MM.1S (cell line): ENCODE results near the gene LBHD2.

ENCODE experiments used
- DNase-seq: peaks from one replicate; pipeline ENCODE4 v3.0.0-alpha.2; 2015
- H2AFZ ChIP-seq: fragments of 300-600 bp; sonication (generic); 2 replicates; pipeline ENCODE4 v1.6.0; 2016; ENCODE audit warnings: antibody characterized with exemption, low read length
- H3F3A ChIP-seq: fragments of 300-600 bp; sonication (generic); 2 replicates; pipeline ENCODE4 v1.6.1; 2016; ENCODE audit warnings: mild to moderate bottlenecking, antibody characterized with exemption, low read length, moderate library complexity, mixed read lengths; ENCODE audit not compliant: insufficient read depth
- H3K27ac ChIP-seq: fragments of 300-600 bp; sonication (generic); 2 replicates; pipeline ENCODE4 v1.5.1; 2016; ENCODE audit warnings: mild to moderate bottlenecking, low read length
- H3K27me3 ChIP-seq: fragments of 300-600 bp; sonication (generic); replicated peaks from 2 replicates; pipeline ENCODE4 v1.6.0; 2016; ENCODE audit warnings: low read length; ENCODE audit not compliant: insufficient read depth
- H3K36me3 ChIP-seq: fragments of 300-600 bp; sonication (generic); replicated peaks from 2 replicates; pipeline ENCODE4 v1.6.1; 2016; ENCODE audit warnings: mild to moderate bottlenecking, low read length, mixed read lengths; ENCODE audit not compliant: insufficient read depth
- H3K4me1 ChIP-seq: fragments of 300-600 bp; sonication (generic); 2 replicates; pipeline ENCODE4 v1.6.1; 2016; ENCODE audit warnings: low read length, mixed read lengths
- H3K4me2 ChIP-seq: fragments of 300-600 bp; sonication (generic); 2 replicates; pipeline ENCODE4 v1.6.0; 2016; ENCODE audit warnings: low read depth, low read length
- H3K4me3 ChIP-seq: fragments of 300-600 bp; sonication (generic); 2 replicates; pipeline ENCODE4 v1.5.1; 2016; ENCODE audit warnings: low read length, mixed read lengths
- H3K79me2 ChIP-seq: fragments of 300-600 bp; sonication (generic); 2 replicates; pipeline ENCODE4 v1.6.1; 2016; ENCODE audit warnings: mixed run types, low read length, mixed read lengths
- H3K9ac ChIP-seq: fragments of 300-600 bp; sonication (generic); 2 replicates; pipeline ENCODE4 v1.6.1; 2016; ENCODE audit warnings: low read length, mixed read lengths
- H3K9me2 ChIP-seq: fragments of 300-600 bp; sonication (generic); replicated peaks from 2 replicates; pipeline ENCODE4 v1.6.1; 2016; ENCODE audit warnings: mild to moderate bottlenecking, low read length, mixed read lengths; ENCODE audit not compliant: insufficient read depth
- H3K9me3 ChIP-seq: fragments of 300-600 bp; sonication (generic); replicated peaks from 2 replicates; pipeline ENCODE4 v1.6.1; 2016; ENCODE audit warnings: mild to moderate bottlenecking, low read length, mixed read lengths; ENCODE audit not compliant: insufficient read depth
- H4K20me1 ChIP-seq: fragments of 300-600 bp; sonication (generic); 2 replicates; pipeline ENCODE4 v1.6.1; 2016; ENCODE audit warnings: mild to moderate bottlenecking, low read length, moderate library complexity, mixed read lengths; ENCODE audit not compliant: insufficient read depth
- CTCF ChIP-seq: fragments of 300-600 bp; sonication (generic); IDR thresholded peaks from 2 replicates; pipeline ENCODE4 v1.5.1; 2016; ENCODE audit warnings: antibody characterized with exemption, low read length, mixed read lengths
- EZH2 ChIP-seq: fragments of 300-600 bp; sonication (generic); optimal IDR thresholded peaks from 2 replicates; pipeline ENCODE3; 2017; ENCODE audit warnings: low read depth, mild to moderate bottlenecking, antibody characterized with exemption, low read length, mixed read lengths
- EZH2phosphoT487 ChIP-seq: fragments of 300-600 bp; sonication (generic); IDR thresholded peaks from 2 replicates; pipeline ENCODE4 v1.6.1; 2018; ENCODE audit warnings: antibody characterized with exemption, low read length

Gene LBHD2

GRCh38 chr14:103109535-103110441 lies 25.8 kb downstream of the LBHD2 start:
- no peak for DNase-seq
- Histone ChIP-seq H3K4me1 (peaks cover 6% of the 10 kb centered on the region), H3F3A (no peaks in the 10 kb centered on the region), H3K9me2 (no peaks in the 10 kb centered on the region), H3K36me3 (no peaks in the 10 kb centered on the region), H4K20me1 (no peaks in the 10 kb centered on the region), H3K4me2 (no peak overlapping the region), H3K4me3 (no peak overlapping the region), H3K79me2 (no peaks in the 10 kb centered on the region), H3K27ac (no peak overlapping the region), H3K9me3 (no peaks in the 10 kb centered on the region), H2AFZ (no peak overlapping the region), H3K27me3 (no peaks in the 10 kb centered on the region), H3K9ac (no peak overlapping the region)
- TF ChIP-seq EZH2, result no peak
- no peak for TF ChIP-seq EZH2phosphoT487
- no peak for TF ChIP-seq CTCF

GRCh38 chr14:103110681-103111231 lies 26.7 kb downstream of the LBHD2 start:
- H3K4me3 ChIP-seq, result no peak overlapping the region
- H3F3A ChIP-seq, result no peaks in the 10 kb centered on the region
- peak overlapping the region; percentile 27; the same call in 1 of the 2 replicates for H3K27ac ChIP-seq
- H3K4me2 ChIP-seq, result 0 out of 2 replicates have a peak overlapping the region, but pooled peaks have one; percentile 15
- H4K20me1 ChIP-seq, result no peaks in the 10 kb centered on the region
- no peaks in the 10 kb centered on the region for H3K79me2 ChIP-seq
- H3K4me1 ChIP-seq, result peaks cover 6% of the 10 kb centered on the region
- no peaks in the 10 kb centered on the region for H3K9me3 ChIP-seq
- no peaks in the 10 kb centered on the region for H3K9me2 ChIP-seq
- no peak overlapping the region for H2AFZ ChIP-seq
- TF ChIP-seq EZH2phosphoT487 (no peak), CTCF (no peak), EZH2 (no peak)
- DNase-seq, result peak; percentile 38
- no peaks in the 10 kb centered on the region for H3K27me3 ChIP-seq
- H3K36me3 ChIP-seq, result no peaks in the 10 kb centered on the region
- H3K9ac ChIP-seq, result no peak overlapping the region

GRCh38 chr14:103111232-103111868 lies 27.3 kb downstream of the LBHD2 start:
- Histone ChIP-seq H3K27ac (peak overlapping the region; percentile 27; the same call in 1 of the 2 replicates), H4K20me1 (no peaks in the 10 kb centered on the region), H3K9me2 (no peaks in the 10 kb centered on the region), H2AFZ (no peak overlapping the region), H3F3A (no peaks in the 10 kb centered on the region), H3K4me2 (0 out of 2 replicates have a peak overlapping the region, but pooled peaks have one; percentile 15), H3K4me3 (no peak overlapping the region), H3K9ac (no peak overlapping the region), H3K79me2 (no peaks in the 10 kb centered on the region), H3K4me1 (peaks cover 6% of the 10 kb centered on the region), H3K36me3 (no peaks in the 10 kb centered on the region), H3K27me3 (no peaks in the 10 kb centered on the region), H3K9me3 (no peaks in the 10 kb centered on the region)
- TF ChIP-seq CTCF (no peak), EZH2 (no peak), EZH2phosphoT487 (no peak)
- no peak for DNase-seq
